Loucy (cell line): Measurements from ENCODE around the gene STX8.

Experiments used
- H2AFZ ChIP-seq: fragments of 200-600 bp; sonication (generic); 2 replicates; pipeline ENCODE4 v1.6.0; 2016; ENCODE audit warnings: antibody characterized with exemption, mild to moderate bottlenecking, low read length, moderate library complexity
- H3F3A ChIP-seq: fragments of 200-600 bp; 2 replicates; pipeline ENCODE4 v1.6.0; 2016; ENCODE audit warnings: antibody characterized with exemption, low read depth, mild to moderate bottlenecking
- H3K27me3 ChIP-seq: fragments of 200-600 bp; sonication (generic); 2 replicates; pipeline ENCODE4 v1.6.1; 2014; ENCODE audit warnings: low read length, mild to moderate bottlenecking; ENCODE audit not compliant: insufficient read depth, poor library complexity, severe bottlenecking
- H3K36me3 ChIP-seq: fragments of 200-600 bp; sonication (generic); 2 replicates; pipeline ENCODE4 v1.6.1; 2016; ENCODE audit warnings: low read length; ENCODE audit not compliant: insufficient read depth
- H3K4me1 ChIP-seq: fragments of 200-600 bp; sonication (generic); 2 replicates; pipeline ENCODE4 v1.5.1; 2014; ENCODE audit warnings: low read length, mild to moderate bottlenecking; ENCODE audit not compliant: insufficient read depth, poor library complexity, severe bottlenecking
- H3K4me2 ChIP-seq: fragments of 200-600 bp; sonication (generic); 2 replicates; pipeline ENCODE4 v1.6.0; 2014; ENCODE audit warnings: antibody characterized with exemption, low read length, low read depth, mild to moderate bottlenecking; ENCODE audit not compliant: poor library complexity, severe bottlenecking
- H3K4me3 ChIP-seq: fragments of 200-600 bp; sonication (generic); 2 replicates; pipeline ENCODE4 v1.5.1; 2014; ENCODE audit warnings: low read length, mild to moderate bottlenecking, mixed read lengths; ENCODE audit not compliant: poor library complexity, severe bottlenecking
- H3K79me2 ChIP-seq: fragments of 200-600 bp; sonication (generic); 2 replicates; pipeline ENCODE4 v1.6.1; 2014; ENCODE audit warnings: low read length; ENCODE audit not compliant: insufficient read depth
- H3K9ac ChIP-seq: fragments of 200-600 bp; sonication (generic); 2 replicates; pipeline ENCODE4 v1.6.0; 2014; ENCODE audit warnings: mild to moderate bottlenecking, low read depth, low read length, moderate library complexity; ENCODE audit not compliant: poor library complexity, severe bottlenecking
- H3K9me2 ChIP-seq: fragments of 200-600 bp; sonication (generic); replicated peaks from 2 replicates; pipeline ENCODE4 v1.6.1; 2016; ENCODE audit warnings: low read depth, low read length, mixed read lengths
- H3K9me3 ChIP-seq: fragments of 200-600 bp; sonication (generic); 2 replicates; pipeline ENCODE4 v1.6.1; 2014; ENCODE audit warnings: mild to moderate bottlenecking, antibody characterized with exemption, low read length, low read depth; ENCODE audit not compliant: insufficient read depth
- H4K20me1 ChIP-seq: fragments of 200-600 bp; sonication (generic); 2 replicates; pipeline ENCODE4 v1.6.0; 2014; ENCODE audit warnings: antibody characterized with exemption, low read length, mild to moderate bottlenecking; ENCODE audit not compliant: insufficient read depth, poor library complexity, severe bottlenecking
- EZH2phosphoT487 ChIP-seq: fragments of 200-600 bp; IDR thresholded peaks from 2 replicates; pipeline ENCODE4 v1.6.1; 2018; ENCODE audit warnings: antibody characterized with exemption, mild to moderate bottlenecking, moderate library complexity, borderline replicate concordance
- TF ChIP-seq, protein P1 (sequence below): fragments of 200-600 bp; sonication (generic); conservative IDR thresholded peaks from 2 replicates; pipeline ENCODE4 v1.5.1; 2014; ENCODE audit warnings: mild to moderate bottlenecking, antibody characterized with exemption, low read length

Gene STX8

DNA sequence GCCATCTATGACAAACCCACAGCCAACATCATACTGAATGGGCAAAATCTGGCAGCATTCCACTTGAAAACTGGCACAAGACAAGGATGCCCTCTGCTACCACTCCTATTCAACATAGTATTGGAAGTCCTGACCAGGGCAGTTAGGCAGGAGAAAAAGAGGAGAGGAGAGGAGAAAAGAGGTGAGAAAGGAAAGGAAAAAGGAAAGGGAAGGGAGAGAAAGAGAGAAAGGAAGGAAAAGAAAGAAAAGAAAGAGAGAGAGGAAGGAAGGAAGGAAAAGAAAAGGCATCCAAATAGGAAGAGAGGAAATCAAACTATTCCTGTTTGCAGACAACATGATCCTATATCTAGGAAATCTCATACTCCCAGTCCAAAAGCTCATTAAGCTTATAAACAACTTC, 11.5 kb downstream of the STX8 start:
- H3K36me3 ChIP-seq: peaks cover 10% of the 10 kb centered on the region; the same call in 1 of the 2 replicates
- H2AFZ ChIP-seq: no peak overlapping the region
- H3K4me3 ChIP-seq: no peak overlapping the region
- H3K79me2 ChIP-seq: peaks cover 28% of the 10 kb centered on the region
- no peaks in the 10 kb centered on the region for H3K9me2 ChIP-seq
- H3K4me2 ChIP-seq: no peak overlapping the region
- no peak overlapping the region for H3K9ac ChIP-seq
- peaks cover 15% of the 10 kb centered on the region for H3K4me1 ChIP-seq
- no peaks in the 10 kb centered on the region for H3F3A ChIP-seq
- TF ChIP-seq EZH2phosphoT487: no peak
- TF ChIP-seq, protein P1, sequence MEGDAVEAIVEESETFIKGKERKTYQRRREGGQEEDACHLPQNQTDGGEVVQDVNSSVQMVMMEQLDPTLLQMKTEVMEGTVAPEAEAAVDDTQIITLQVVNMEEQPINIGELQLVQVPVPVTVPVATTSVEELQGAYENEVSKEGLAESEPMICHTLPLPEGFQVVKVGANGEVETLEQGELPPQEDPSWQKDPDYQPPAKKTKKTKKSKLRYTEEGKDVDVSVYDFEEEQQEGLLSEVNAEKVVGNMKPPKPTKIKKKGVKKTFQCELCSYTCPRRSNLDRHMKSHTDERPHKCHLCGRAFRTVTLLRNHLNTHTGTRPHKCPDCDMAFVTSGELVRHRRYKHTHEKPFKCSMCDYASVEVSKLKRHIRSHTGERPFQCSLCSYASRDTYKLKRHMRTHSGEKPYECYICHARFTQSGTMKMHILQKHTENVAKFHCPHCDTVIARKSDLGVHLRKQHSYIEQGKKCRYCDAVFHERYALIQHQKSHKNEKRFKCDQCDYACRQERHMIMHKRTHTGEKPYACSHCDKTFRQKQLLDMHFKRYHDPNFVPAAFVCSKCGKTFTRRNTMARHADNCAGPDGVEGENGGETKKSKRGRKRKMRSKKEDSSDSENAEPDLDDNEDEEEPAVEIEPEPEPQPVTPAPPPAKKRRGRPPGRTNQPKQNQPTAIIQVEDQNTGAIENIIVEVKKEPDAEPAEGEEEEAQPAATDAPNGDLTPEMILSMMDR: no peak
- H4K20me1 ChIP-seq: peaks cover 3% of the 10 kb centered on the region
- no peaks in the 10 kb centered on the region for H3K27me3 ChIP-seq
- H3K9me3 ChIP-seq: no peaks in the 10 kb centered on the region

DNA sequence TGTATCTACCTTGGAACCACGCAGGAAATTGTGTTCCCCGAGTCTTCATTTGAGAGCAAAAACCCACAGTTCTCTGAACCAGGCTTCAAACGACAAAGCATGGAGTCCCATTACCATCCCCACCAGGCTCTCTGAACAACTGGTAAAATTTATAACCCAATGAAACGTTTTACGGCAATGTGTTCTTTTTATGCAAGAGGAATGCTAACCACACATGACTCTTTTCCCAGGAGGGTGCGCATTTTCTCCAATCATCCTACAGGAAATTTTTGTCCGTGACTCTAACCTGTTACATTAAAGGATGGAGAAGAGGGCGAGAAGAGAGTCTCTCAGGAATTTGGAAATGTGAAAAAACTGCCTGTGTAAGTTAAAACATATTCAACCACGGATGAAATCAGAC, 17.8 kb downstream of the STX8 start:
- no peaks in the 10 kb centered on the region for H3K9me2 ChIP-seq
- peaks cover 10% of the 10 kb centered on the region for H4K20me1 ChIP-seq
- H3K4me2 ChIP-seq: no peak overlapping the region
- no peaks in the 10 kb centered on the region for H3K4me1 ChIP-seq
- H3K36me3 ChIP-seq: peaks cover 24% of the 10 kb centered on the region
- H3K9ac ChIP-seq: no peak overlapping the region
- no peaks in the 10 kb centered on the region for H3K9me3 ChIP-seq
- H3K4me3 ChIP-seq: no peak overlapping the region
- H3K79me2 ChIP-seq: peaks cover 26% of the 10 kb centered on the region
- H2AFZ ChIP-seq: no peak overlapping the region
- no peaks in the 10 kb centered on the region for H3K27me3 ChIP-seq
- TF ChIP-seq EZH2phosphoT487: no peak
- TF ChIP-seq, protein P1: no peak
- no peaks in the 10 kb centered on the region for H3F3A ChIP-seq

DNA sequence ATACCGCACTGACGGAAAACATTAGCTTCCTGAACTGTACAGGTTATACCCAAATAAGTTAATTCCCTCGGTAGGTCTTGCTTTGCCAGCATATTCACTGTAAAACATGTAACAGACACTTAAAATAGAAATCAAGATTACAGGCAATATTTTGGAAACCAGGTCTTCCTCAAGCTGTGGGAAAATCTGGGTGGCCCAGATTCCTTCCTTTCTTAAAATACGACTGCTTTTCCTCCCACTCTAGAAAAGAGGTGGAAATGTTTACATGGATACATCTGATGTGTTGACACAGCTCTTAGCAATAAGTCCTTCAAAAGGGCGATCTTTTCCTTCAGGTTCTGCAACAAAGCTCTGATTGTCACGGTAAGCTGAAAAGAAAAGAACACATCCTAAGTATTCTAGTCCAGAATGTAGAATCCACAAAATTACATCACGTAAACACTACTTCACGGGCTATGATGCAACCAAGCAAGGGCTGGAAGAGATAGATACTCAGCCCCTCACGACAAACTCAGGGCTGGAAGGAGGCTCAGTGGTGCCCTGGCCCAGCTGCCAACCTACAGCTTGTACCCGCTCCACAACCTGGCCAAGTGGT, 18.4 kb downstream of the STX8 start:
- no peaks in the 10 kb centered on the region for H3K4me1 ChIP-seq
- no peak overlapping the region for H2AFZ ChIP-seq
- no peaks in the 10 kb centered on the region for H3K27me3 ChIP-seq
- no peak overlapping the region for H3K9ac ChIP-seq
- H3K9me3 ChIP-seq: no peaks in the 10 kb centered on the region
- H3K4me2 ChIP-seq: no peak overlapping the region
- H3F3A ChIP-seq: no peaks in the 10 kb centered on the region
- peaks cover 25% of the 10 kb centered on the region for H3K36me3 ChIP-seq
- TF ChIP-seq, protein P1: no peak
- TF ChIP-seq EZH2phosphoT487: no peak
- H3K4me3 ChIP-seq: no peak overlapping the region
- H3K9me2 ChIP-seq: no peaks in the 10 kb centered on the region
- peaks cover 26% of the 10 kb centered on the region for H3K79me2 ChIP-seq
- H4K20me1 ChIP-seq: peaks cover 10% of the 10 kb centered on the region
